Globus pallidus (tissue), 1 donor: ENCODE results near the gene COQ8A.

Experiments
- DNase-seq: peaks from one replicate; pipeline ENCODE4 v3.0.0-alpha.2; 2015; ENCODE audit warnings: low spot score

Gene COQ8A

GRCh38 chr1:227009937-227010336 is 69.8 kb downstream of the COQ8A start:
- no peak for DNase-seq

- DNase-seq: no peak
Measured at GRCh38 chr1:227010645-227011044, 70.6 kb downstream of the COQ8A start.

DNA sequence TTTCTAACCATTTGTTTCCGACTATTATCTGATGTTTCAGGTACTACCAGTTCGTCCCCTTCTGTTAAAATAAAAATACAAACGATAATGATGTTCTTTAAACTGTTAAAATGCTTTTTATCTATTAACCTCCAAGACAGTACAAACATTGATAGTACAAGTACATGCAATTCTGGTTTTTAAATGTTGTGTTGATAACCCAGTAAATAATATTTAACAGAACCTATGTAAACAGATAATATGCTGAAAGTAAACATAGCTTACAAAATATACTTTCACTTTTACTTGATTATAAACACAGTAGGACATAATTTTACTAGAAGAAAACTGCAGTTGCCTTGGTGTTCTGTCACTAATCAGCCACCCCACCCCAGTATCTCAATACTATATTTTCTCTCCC is 76.9 kb downstream of the COQ8A start:
- DNase-seq: no peak

DNA sequence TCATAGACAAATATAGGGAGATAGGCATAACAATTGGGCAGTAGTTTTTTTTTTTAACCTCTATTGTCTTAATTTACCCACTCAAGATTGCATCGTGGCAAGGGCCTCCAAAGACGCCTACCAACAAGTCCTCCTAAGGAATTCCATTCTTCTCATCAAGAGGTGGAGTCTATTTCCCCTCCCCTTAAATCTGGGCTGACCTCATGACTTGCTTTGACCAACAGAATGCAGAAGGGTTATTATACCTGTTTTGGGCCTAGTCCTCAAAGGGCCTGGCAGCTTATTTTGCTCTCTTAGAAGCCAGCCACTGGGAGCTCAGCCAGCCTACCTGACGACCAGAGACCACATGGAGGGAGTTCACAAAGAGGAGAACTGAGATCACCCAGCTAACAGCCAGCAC is 92.3 kb downstream of the COQ8A start:
- no peak for DNase-seq

DNA sequence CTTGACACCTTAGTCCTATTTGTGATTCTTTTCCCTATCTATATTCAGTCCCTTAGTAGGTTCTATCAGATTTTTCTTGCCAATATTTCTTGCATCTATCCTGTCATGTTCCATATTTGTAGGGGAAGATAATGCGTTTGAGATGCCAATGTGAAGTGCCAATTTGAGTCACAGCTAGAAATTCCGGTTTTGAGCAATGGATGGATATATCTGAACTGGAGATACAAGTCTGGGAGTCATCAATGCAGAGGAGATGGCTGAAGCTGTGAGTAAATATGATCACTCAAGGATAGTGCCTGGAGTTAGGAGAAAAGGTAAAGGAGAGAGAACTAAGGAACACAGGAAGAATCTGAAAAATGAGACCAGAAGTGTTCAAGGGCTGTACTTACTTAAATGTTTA is 93.8 kb downstream of the COQ8A start:
- DNase-seq: no peak

- DNase-seq: no peak
Measured at GRCh38 chr1:227035316-227035715, 95.2 kb downstream of the COQ8A start.

- no peak for DNase-seq
Measured at GRCh38 chr1:227037121-227037520, 97.0 kb downstream of the COQ8A start.
